Measurements from ENCODE around the gene SPAG5. TPM values are rescaled to one million over a fixed set of nuclear protein-coding genes. Genes with fewer than 3 reads are reported as not detected.

Gene SPAG5
- total RNA-seq, 1 experiment from 2014 or later: 86.6 TPM

GRCh38 chr17:28584434-28584833 is 14.4 kb downstream of the SPAG5 start:
- Histone ChIP-seq H3K36me3 (ENCODE audit: low read depth, low read length) (peaks cover 38% of the 10 kb centered on the region), H3K9me3 (ENCODE audit: low read length) (no peaks in the 10 kb centered on the region), H3K4me2 (ENCODE audit: low read length) (no peak overlapping the region), H4K20me1 (ENCODE audit: low read length) (no peaks in the 10 kb centered on the region), H3K9me2 (replicated peaks; ENCODE audit: low read length) (no peaks in the 10 kb centered on the region), H3K27me3 (ENCODE audit: low read length) (no peaks in the 10 kb centered on the region), H3K4me3 (ENCODE audit: low read length) (no peak overlapping the region), H3F3A (ENCODE audit: low read length, unreplicated experiment) (no peaks in the 10 kb centered on the region), H3K27ac (ENCODE audit: low read length) (no peak overlapping the region), H3K9ac (ENCODE audit: low read length) (no peak overlapping the region), H3K4me1 (ENCODE audit: insufficient read depth, low read length) (no peaks in the 10 kb centered on the region), H3K79me2 (ENCODE audit: low read length) (no peaks in the 10 kb centered on the region), H2AFZ (ENCODE audit: low read length) (no peak overlapping the region)
- ATAC-seq (no peak), DNase-seq (no peak)
- no peak for TF ChIP-seq EZH2 (IDR thresholded peaks at IDR 0.05; ENCODE audit: low read length, unreplicated experiment)
- no peak for TF ChIP-seq EZH2phosphoT487 (IDR thresholded peaks at IDR 0.05; ENCODE audit: borderline replicate concordance, low read length)
- no peak for TF ChIP-seq CTCF (conservative IDR thresholded peaks at IDR 0.05; ENCODE audit: low read depth, low read length)
- ChIA-PET CTCF (no interaction called here), POLR2A (ENCODE audit: unreplicated experiment) (no interaction called here)
- intact Hi-C loops (cut with micrococcal nuclease): no loop called here
- BruUV-seq (replicated peaks): no TSS peak

- DNase-seq (no peak), ATAC-seq (no peak)
- no peak overlapping the region for H3K4me3 ChIP-seq (ENCODE audit: low read length)
- H3K79me2 ChIP-seq (ENCODE audit: low read length): no peaks in the 10 kb centered on the region
- no peak overlapping the region for H3K27ac ChIP-seq (ENCODE audit: low read length)
- intact Hi-C loops (cut with micrococcal nuclease): no loop called here
- CTCF ChIA-PET: no interaction called here
- no peaks in the 10 kb centered on the region for H3K4me1 ChIP-seq (ENCODE audit: insufficient read depth, low read length)
- no peak overlapping the region for H3K9ac ChIP-seq (ENCODE audit: low read length)
- H3K36me3 ChIP-seq (ENCODE audit: low read depth, low read length): peaks cover 41% of the 10 kb centered on the region
- no peaks in the 10 kb centered on the region for H3K27me3 ChIP-seq (ENCODE audit: low read length)
- no peak overlapping the region for H3K4me2 ChIP-seq (ENCODE audit: low read length)
- no peak overlapping the region for H2AFZ ChIP-seq (ENCODE audit: low read length)
- H3F3A ChIP-seq (ENCODE audit: low read length, unreplicated experiment): no peaks in the 10 kb centered on the region
- no peak for TF ChIP-seq EZH2 (IDR thresholded peaks at IDR 0.05; ENCODE audit: low read length, unreplicated experiment)
- TF ChIP-seq CTCF (conservative IDR thresholded peaks at IDR 0.05; ENCODE audit: low read depth, low read length): no peak
- TF ChIP-seq EZH2phosphoT487 (IDR thresholded peaks at IDR 0.05; ENCODE audit: borderline replicate concordance, low read length): no peak
- POLR2A ChIA-PET (ENCODE audit: unreplicated experiment): no interaction called here
- H3K9me2 ChIP-seq (replicated peaks; ENCODE audit: low read length): no peaks in the 10 kb centered on the region
- no TSS peak for BruUV-seq (replicated peaks)
- H4K20me1 ChIP-seq (ENCODE audit: low read length): no peaks in the 10 kb centered on the region
- H3K9me3 ChIP-seq (ENCODE audit: low read length): no peaks in the 10 kb centered on the region
Observed at GRCh38 chr17:28582513-28582912, 16.3 kb downstream of the SPAG5 start.

- no TSS peak for BruUV-seq (replicated peaks)
- ATAC-seq (no peak), DNase-seq (no peak)
- intact Hi-C loops (cut with micrococcal nuclease): no loop called here
- no peaks in the 10 kb centered on the region for H3K79me2 ChIP-seq (ENCODE audit: low read length)
- no peak for TF ChIP-seq EZH2 (IDR thresholded peaks at IDR 0.05; ENCODE audit: low read length, unreplicated experiment)
- no peak for TF ChIP-seq CTCF (conservative IDR thresholded peaks at IDR 0.05; ENCODE audit: low read depth, low read length)
- TF ChIP-seq EZH2phosphoT487 (IDR thresholded peaks at IDR 0.05; ENCODE audit: borderline replicate concordance, low read length): no peak
- ChIA-PET POLR2A (ENCODE audit: unreplicated experiment) (no interaction called here), CTCF (no interaction called here)
- peaks cover 37% of the 10 kb centered on the region for H3K36me3 ChIP-seq (ENCODE audit: low read depth, low read length)
- H3K4me3 ChIP-seq (ENCODE audit: low read length): no peak overlapping the region
- no peak overlapping the region for H3K4me2 ChIP-seq (ENCODE audit: low read length)
- H3K9me3 ChIP-seq (ENCODE audit: low read length): no peaks in the 10 kb centered on the region
- no peaks in the 10 kb centered on the region for H3K27me3 ChIP-seq (ENCODE audit: low read length)
- H3K9me2 ChIP-seq (replicated peaks; ENCODE audit: low read length): no peaks in the 10 kb centered on the region
- H3K27ac ChIP-seq (ENCODE audit: low read length): no peak overlapping the region
- H3F3A ChIP-seq (ENCODE audit: low read length, unreplicated experiment): no peaks in the 10 kb centered on the region
- no peaks in the 10 kb centered on the region for H3K4me1 ChIP-seq (ENCODE audit: insufficient read depth, low read length)
- no peaks in the 10 kb centered on the region for H4K20me1 ChIP-seq (ENCODE audit: low read length)
- no peak overlapping the region for H3K9ac ChIP-seq (ENCODE audit: low read length)
- H2AFZ ChIP-seq (ENCODE audit: low read length): no peak overlapping the region
Observed at GRCh38 chr17:28580959-28581358, 17.9 kb downstream of the SPAG5 start.

Data from PC-3 (cell line).